ENCODE data around the gene SNED1.

SNED1 gene

DNA sequence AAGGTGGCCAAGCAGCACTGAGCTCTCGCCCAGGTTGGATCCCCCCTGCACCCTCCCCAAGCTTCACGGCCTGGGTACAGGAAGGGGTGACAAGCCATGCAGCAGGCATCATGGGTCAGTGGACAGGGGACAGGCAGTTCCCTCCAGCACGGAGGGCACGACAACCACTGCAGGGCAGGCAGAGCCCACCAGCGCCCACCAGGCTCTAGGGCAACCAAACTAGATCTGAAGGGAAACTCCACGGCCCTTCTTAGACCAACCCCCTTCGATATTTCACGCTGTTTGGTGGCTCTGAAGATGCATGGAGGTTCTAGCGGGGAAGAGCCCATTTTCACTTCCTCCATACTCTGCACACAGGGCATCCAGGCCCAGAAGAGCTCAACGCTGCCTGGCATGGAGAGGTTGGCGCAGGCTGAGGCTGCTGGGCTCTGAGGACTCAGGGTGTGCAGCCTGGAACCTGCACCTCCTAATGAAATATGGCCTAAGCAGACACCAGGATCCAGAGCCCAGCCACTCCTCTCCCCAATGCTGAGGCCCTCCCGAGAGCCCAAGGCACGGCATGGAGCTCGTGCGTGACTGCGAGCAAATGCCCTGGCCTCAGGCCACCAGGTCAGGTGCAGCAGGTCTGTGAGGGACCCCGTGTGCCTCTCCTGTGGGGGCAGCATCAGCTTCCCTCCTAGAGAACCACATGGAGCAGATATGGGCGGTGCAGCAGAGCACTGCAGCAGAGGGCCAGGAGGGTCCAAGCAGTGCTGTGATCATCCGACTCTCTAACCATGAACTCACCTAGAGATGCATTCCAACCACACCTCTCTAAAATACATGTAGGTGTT, 112.4 kb downstream of the SNED1 start:
- FAIRE-seq, result no peak

DNA sequence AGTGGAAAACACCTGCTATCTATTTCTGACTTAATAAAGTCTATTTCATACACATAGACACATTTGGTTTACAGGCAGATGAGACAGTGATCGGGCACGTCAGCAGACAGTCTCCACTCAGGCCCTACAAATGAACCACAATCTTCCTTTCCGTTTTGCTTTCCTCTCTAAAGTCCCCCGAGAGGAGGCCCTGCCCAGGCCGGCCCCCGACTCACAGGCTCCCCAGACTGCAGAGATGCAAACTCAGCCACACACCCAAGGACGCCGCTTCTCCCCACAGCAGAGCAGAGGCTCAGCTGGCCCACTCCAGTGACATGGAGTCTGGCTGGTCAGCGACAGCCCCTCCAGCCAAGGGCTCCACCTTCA, 113.0 kb downstream of the SNED1 start:
- FAIRE-seq, result no peak

DNA sequence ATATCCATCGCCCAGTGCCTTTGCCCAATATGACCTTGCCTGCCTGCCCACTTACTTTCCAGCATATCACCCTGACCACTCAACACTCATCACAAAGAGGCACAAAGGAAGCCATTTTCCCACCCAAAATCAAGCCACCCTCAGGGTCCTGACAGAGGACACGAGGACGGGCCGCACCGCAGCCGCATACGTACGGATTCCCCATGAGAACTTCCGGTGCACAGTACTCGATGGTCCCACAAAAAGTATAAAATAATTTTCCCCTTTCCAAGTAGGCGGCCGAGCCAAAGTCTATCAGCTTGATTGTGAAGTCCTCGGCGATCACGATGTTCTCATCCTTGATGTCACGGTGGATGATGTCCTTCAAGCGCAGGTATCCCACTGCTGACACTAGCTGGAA, 113.6 kb downstream of the SNED1 start:
- no peak for FAIRE-seq

DNA sequence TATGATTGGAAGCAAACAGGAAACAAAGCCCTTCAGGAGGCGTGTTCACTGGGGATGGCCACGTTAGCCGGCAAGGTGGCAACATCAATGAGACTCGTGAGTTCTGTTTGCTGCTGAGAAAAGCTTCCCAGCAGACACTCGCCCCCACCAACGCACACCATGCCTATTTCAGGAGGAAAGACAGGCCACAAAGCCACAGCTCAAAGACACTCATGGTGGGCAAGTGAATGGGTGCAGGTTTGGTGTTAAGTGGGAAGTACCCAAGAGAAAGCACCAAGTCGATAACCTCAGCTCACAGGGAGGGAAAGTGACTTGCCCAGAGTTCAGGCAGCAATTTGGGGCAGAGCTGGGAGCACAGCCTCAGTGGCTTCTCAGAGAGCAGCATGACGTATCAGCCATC, 114.2 kb downstream of the SNED1 start:
- FAIRE-seq, result no peak

DNA sequence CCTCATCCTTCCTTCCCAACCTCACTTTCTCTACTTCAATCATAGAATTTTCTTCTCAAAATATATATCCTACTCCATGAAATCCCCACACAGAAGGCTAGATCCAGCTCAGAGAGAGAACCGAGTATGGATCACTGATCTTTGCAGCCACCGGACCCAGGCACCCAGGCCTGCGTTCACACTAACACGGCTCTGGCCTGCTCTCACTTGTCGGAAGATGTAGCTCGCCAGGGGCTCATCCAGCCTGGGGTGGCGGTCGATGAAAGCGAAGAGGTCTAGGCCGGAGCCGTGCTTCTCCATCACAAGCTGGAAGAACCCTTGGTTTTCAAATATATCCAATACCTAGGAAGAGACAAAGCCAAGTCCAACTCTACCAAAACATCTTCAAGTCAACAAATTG, 116.4 kb downstream of the SNED1 start:
- no peak for FAIRE-seq

DNA sequence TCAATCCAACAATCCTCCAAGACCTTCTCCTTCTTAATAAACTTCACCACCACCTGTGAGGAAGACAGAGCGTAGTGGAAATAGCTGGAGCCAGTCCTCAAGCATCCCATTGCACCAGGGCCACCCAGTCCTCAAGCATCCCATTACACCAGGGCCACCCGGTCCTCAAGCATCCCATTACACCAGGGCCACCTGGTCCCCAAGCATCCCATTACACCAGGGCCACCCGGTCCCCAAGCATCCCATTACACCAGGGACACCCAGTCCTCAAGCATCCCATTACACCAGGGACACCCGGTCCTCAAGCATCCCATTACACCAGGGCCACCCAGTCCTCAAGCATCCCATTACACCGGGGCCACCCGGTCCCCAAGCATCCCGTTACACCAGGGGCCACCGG, 116.9 kb downstream of the SNED1 start:
- no peak for FAIRE-seq

DNA sequence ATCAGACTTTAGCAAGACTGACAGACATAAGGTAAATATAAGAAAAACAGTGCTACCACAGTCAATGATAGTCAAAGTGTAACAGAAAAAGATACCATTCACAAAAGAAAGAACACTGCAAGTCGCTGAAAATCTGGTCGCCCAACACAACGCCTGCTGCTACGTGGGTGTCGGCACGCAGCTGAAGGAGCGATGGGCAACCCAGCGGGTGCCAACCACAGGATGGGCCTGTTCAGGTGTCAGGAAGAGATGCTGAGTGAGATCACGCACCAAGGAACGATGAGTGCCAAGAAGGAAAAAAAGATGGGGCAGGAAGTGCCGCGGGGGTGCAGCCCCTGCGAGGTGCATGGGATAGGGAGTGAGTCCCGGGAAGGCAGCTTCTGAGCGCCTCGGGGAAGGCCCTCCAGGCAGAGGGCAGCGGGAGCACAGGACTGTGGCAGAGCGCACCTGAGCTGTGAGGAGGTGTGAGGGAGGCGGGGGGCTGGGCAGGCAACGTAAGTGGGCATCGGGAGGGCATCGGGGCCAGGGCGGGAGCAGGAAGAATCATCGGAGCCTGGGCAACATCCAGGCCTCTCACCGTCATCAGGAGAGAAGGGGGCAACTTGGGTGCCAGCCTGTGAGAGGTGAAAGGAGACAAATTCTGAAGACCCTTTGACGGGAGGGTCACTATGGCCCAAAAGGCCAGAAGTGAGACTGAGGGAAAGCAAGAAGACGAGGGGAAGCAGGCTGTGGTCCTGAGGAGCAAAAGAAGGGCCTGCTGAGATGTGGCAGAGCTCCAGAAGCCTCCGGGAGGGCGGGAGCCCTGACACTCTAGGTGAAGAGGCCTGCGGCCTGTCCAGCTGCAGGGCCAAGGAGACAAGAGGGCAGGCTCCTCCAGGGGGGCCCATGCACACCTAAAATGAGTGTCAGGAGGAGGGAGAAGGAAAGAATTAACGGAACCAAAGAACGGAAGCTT, 118.5 kb downstream of the SNED1 start:
- FAIRE-seq, result no peak

DNA sequence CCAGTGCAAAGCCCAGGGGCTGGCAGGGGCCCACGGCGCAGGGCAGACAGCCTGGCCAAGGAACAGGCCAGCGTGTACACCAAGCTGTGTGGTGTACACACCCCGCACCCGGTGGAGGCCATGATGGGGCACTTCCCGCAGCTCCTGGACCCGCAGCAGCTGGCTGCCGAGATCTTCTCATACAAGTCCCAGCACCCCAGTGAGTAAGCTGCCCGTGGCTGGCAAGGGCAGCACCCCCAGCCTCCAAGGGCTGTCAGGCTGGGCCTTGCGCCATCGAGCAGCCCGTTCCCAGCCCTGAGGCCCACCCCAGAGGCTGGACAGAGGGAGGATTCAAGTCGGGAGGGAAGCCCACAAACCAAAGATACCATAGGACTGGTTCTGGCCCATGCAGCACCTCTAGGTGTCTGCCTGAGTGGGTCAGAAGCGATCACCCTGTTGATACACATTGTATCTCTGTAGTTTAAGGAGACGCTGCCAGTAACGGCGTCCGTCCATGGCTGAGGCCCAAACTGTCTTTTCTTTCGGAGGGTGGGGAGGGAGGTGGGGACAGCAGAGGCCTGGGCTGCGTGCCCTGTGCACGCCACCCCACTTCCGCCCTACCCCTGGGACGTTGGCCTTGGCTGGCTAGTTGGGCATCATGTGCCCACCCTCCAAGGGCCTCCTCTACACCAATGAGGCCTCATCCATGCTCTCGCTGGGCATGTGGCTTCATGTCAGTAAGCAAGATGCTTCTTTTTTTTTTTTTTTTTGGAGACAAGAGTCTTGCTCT, 120.5 kb downstream of the SNED1 start:
- no peak for FAIRE-seq

DNA sequence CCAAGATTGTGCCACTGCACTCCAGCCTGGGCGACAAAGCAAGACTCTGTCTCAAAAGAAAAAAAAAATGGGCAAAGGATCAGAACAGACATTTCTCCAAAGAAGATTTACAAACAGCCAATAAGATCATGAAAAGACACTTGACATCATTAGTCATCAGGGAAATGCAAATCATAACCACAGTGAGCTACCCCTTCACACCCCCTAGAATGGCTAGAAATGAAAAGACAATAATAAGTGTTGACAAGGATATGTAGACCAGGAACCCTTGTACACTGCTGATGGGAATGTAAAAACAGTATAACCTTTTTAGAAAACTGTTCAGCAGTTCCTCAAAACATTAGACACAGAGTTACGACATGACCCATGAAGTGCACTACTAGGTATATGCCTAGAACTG, 122.0 kb downstream of the SNED1 start:
- no peak for FAIRE-seq

DNA sequence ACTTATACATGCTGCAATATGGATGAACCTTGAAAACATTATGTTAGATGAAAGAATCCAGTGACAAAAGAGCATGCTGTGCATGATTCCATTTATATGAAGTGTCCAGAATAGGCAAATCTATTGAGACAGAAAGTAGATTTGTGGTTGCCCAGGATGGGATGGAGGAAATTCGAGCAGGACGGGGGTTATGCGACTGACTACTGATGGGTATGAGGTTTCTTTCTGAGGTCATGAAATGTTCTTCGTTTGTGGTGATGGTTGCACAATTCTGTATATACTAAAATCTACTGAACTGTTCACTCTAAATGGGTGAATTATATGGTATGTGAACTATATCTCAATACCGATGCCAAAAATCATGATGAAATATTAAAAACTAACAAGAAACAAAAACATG, 122.6 kb downstream of the SNED1 start:
- no peak for FAIRE-seq

DNA sequence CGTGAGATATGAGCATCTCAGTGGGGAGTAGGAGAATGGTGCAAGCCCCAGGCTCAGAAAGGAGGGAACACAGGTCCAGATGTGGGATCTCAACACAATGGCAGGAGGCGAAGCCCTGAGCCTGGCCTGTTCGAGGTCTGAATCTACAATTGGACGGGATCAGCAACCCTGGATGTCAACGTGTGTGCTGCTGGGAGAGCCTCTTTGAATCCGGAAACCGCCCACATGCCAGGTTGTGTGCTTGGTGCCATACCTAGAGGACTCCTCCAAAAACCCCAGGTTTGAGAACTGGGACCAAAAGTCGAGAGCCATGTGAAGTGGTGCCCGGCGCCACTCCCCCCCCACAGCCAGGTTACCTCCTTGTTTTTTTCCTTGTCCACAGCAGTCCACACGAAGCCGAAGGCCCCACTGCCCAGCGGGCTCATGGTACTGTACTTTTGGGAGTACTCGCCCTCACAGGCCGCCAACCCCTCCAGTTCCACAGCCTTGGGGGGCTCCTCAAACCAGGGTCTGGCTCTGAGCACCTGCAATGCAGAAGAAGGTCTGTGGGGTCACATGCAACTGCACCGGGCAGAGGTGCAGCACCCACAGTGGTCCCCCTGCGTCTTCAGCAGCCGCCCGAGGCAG, 124.1 kb downstream of the SNED1 start:
- FAIRE-seq, result no peak

DNA sequence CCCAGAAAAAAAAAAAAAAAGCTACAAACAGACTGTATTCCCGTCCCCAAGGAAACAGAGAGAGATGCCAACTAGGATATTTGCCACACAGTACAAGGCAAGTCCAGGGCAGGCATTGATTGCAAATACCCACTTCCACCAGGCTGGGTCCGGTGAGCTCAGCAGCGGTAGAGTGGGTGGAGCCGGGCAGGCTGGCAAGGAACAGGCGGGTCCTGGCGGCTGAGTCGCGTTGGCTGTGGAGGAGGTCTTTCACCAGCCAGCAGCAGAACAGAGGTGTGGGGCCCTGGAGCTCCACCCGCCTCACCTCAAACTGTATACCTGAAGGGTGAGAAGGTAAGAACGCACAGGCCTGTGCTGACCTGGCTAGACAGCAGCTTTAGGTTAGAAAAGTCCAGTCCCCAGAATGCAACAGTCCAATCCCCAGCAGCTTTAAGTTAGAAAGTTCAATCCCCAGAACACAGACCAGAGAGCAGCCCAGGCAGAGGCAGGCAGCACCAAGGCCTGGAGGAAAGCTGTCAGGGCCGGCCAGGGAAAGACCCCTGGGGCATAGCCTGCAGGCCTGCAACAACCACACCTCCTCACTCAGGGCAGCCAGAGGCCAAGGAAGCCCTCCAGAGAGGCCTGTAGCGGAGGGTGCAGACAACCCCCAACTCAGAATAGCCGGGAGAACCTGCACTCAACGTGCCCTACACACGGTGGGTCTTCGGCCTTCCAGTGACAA, 125.6 kb downstream of the SNED1 start:
- no peak for FAIRE-seq

DNA sequence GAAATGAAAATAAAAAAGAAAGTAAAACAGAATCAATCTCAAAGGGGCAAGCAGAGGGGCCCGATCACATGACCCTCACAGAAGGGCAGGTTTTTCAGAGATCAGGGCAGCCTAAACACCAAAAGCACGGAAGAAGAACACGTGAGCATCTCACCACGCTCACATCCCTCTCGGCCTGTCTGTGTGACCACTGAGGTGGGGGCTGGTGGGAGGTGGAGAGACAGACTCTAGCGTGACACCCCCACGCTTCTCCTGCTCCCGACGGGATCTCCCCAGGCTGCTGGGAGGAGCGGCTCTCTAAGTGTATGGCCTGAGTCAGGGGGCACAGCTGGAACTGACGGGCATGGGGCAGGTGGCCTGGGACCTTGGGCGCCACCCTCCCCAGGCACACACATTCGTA, 127.2 kb downstream of the SNED1 start:
- FAIRE-seq, result no peak

DNA sequence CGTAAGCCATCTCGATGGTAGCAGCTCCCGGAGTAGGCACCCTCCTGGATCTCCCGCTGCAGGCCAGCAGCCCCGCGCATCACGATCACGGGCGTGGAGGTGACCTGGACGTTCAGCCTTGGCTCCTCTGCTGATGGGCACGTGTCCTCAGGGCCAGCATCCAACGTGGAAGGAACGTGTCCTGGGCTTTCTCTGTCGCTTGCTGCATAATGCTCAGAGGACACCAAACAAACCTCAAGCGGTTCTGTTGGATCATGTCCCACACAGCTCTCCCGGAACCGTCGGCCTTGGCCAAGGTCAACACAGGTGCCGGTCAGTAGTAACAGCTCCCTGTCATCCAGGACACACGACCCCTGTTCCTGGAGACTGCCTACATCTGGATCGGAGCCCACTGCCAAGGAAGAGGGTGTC, 127.8 kb downstream of the SNED1 start:
- no peak for FAIRE-seq

DNA sequence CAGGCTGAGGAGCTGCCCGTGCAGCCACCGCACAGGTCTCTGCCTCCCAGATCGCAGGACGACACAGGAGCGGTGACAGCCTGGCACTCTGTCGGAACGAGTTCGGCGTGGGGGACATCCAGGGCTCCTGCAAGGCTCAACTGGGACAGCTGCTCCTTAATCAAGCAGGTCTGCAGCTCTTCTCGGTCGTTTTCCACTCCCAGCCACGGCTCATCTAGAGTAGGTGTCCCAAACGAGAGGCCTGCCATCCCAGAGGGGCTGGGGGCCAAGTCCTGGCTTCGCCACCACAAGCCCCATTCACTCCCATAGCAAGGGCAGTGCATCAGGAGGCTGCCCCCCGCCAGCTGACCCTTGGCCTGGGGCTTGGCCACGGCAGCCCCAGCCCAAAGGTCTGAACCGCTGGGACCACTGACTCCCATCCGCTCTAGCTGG, 128.4 kb downstream of the SNED1 start:
- FAIRE-seq, result no peak

DNA sequence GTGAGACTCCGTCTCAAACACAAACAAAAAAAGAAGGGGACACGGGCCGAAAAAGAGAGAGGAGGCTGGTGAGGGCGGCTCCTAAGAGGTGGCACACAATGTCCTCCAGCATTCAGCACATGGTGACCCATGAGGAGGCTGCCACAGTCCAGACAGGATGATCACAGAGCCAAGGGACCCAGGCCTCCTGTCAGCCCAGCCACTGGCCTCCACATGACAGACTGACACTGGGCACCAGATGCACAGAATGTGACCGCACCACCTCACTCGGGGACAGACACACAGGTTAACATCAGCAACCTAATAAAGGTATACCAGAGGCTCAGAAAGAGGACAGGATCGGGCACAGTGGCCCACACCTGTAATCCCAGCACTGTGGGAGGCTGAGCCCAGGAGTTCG, 129.8 kb downstream of the SNED1 start:
- no peak for FAIRE-seq

DNA sequence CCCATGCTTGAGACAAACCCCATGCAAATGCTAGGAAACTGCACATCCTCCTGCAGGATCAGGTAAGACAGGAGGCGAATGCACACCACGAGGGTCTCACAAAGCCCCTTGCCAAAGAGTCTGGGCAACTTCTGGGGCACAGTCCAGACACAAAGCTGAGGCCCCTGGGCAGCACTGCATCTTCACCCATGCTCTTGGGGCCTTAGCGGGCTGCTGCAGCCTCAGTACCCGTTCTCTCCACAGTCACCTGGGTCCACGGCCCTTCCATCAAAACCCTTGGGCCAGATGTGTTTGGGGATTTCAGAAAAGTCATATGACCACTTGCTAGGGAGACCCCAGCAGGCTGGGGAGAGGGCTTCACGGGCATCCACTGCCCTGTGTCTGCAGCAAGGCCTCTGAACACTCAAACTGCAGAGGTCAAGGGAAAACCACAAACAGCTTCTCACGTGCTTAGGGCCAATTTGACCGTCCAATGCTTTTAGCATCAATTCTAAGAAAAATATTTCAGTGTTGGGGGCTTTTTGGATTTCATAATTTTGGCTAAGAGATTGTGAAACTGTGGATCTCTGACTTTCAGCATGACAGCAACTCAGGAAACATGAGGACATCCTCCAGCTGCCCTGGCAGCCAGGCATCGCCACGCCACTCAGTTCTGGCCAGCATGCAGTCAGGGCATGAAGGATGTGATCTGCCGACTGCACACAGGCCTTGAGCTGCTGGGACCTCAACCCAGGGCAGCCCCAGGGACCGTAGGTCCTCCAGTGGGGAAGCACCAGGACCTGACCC, 130.9 kb downstream of the SNED1 start:
- no peak for FAIRE-seq

DNA sequence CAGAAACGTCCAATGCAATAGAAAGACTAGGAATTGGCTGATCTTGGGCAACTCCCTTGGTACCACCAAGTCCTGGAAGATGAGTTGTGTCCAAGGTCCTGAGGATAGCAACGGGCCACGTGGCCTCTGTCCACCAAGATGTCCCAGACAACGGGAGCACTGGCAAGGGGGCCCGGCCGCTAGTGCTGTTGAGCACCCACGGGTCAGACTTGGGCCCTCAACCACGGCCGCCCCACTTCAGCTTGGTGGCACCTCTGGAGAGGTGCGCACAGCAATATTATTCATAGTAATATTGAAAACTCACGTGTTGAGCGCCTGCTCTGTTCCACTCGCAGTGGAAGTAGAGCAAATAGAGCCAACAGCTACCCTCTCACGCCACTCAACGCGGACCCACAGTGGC, 131.9 kb downstream of the SNED1 start:
- FAIRE-seq, result no peak

DNA sequence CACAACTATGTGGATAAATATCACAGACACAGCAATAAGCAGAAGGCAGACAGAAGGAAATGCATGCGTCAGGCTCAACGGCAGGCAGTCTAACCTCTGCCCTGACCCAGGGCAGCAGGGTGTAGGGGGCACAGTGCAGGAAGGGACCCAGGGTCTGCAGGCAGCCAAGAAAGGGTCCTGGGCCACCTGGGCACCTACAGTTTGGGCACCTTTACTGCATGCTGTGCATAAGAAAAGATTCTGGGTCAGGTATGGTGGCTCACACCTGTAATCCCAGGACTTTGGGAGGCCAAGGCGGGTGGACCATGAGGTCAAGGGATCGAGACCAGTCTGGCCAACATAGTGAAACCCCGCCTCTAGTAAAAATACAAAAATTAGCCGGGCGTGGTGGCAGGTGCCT, 133.1 kb downstream of the SNED1 start:
- FAIRE-seq, result no peak

DNA sequence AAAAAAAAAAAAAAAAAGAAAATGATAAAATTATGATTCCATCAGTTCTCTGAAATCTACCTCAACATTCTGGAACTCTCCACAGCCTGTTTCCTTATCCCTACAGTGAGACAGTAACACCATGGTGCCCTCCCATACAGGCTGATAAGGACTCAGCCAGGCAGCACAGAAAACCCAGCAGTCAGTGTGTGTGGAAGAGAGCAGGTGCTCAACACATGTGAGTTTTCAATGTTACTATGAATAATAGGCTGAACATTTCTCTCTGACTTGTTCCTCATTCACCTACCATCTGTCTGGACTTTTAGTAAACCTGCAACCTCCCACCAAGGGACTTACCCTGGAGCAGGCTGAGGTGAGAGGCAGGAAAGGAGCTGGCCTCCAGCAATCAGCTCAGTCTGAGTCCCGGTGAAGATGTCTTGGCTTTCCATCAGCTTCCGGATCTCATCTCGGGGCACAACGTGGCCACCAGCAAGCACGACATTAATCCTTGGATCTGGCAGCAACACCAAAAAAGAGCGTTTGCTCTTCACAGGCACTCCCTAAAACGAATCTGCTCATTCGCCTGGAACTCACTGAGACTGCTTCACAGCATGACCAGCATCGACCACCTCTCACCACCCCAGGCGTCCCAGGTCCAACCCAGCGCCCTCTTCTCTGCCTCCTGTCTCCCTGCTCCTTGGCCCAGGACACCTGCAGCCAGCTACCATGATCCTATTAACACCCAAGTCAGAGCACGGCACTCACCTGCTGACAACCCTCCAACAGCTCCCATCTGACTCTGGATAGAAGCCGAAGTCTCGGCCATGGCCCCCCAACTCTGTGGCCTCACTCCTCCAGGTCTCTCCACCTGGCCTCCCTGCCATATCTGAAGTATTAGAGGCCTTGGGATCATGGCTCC, 134.4 kb downstream of the SNED1 start:
- no peak for FAIRE-seq

Data from A204.1 (cell line).